GM21447 (cell line): ENCODE results near the gene ECEL1.

ENCODE experiments used
- ATAC-seq: cut with Tn5 transposase; IDR thresholded peaks from one replicate; pipeline ENCODE4 v1.9.1; 2021; ENCODE audit not compliant: unreplicated experiment

The ECEL1 gene

GRCh38 chr2:232431705-232432590 lies 55.7 kb downstream of the ECEL1 start:
- no peak for ATAC-seq
